Activated CD8-positive, alpha-beta memory T cell treated with anti-CD3 and anti-CD28 coated beads for 24 hours (primary cell): Measurements from ENCODE around the gene OR1L6.

Source experiments
- DNase-seq: peaks from one replicate; pipeline ENCODE4 v3.0.0-alpha.2; 2020

The OR1L6 gene

GRCh38 chr9:122742003-122742402 lies at the start of gene OR1L6:
Gene OR1L6 (plus strand): TSS chr9:122742303. CDS start chr9:122749848, 7,545 bp downstream.
- DNase-seq: no peak

- DNase-seq: no peak
These were observed 46.4 kb upstream of the OR1L6 start for GRCh38 chr9:122695696-122696095.

- no peak for DNase-seq
These were observed 24.1 kb upstream of the OR1L6 start for GRCh38 chr9:122718038-122718437.

- DNase-seq: no peak
These were observed 22.9 kb upstream of the OR1L6 start for GRCh38 chr9:122719218-122719617.

GRCh38 chr9:122723690-122724089 lies 18.4 kb upstream of the OR1L6 start, which contains the start of gene OR1L4:
Gene OR1L4 (plus strand): TSS chr9:122723990. CDS start chr9:122723990, 0 bp downstream.
- no peak for DNase-seq

GRCh38 chr9:122754825-122755224 lies 12.7 kb downstream of the OR1L6 start:
- DNase-seq: no peak

- DNase-seq: no peak
These were observed 25.7 kb downstream of the OR1L6 start for GRCh38 chr9:122767817-122768216.

GRCh38 chr9:122777052-122777451 lies 34.9 kb downstream of the OR1L6 start:
- no peak for DNase-seq

- no peak for DNase-seq
These were observed 36.0 kb downstream of the OR1L6 start for GRCh38 chr9:122777935-122778627.

GRCh38 chr9:122779181-122779580 lies 37.1 kb downstream of the OR1L6 start:
- no peak for DNase-seq

GRCh38 chr9:122780026-122780425 lies 37.9 kb downstream of the OR1L6 start:
- DNase-seq: no peak

- DNase-seq: no peak
These were observed 39.6 kb downstream of the OR1L6 start for GRCh38 chr9:122781671-122782070.

- DNase-seq: no peak
These were observed 43.2 kb downstream of the OR1L6 start for GRCh38 chr9:122785269-122785668.

- no peak for DNase-seq
These were observed 44.2 kb downstream of the OR1L6 start for GRCh38 chr9:122786338-122786737.

GRCh38 chr9:122788831-122789230 lies 46.7 kb downstream of the OR1L6 start, which contains the start of gene OR5C1:
Gene OR5C1 (plus strand): TSS chr9:122788933. CDS start chr9:122788933, 0 bp downstream.
- no peak for DNase-seq

- DNase-seq: no peak
These were observed 47.3 kb downstream of the OR1L6 start for GRCh38 chr9:122789256-122790046.

GRCh38 chr9:122791872-122792669 lies 50.0 kb downstream of the OR1L6 start:
- DNase-seq: no peak

- DNase-seq: no peak
These were observed 55.4 kb downstream of the OR1L6 start for GRCh38 chr9:122797316-122798063.
